ENCODE measurements around the gene PIGV.
"Not testable (repeated sequence)": the region's sequence is repeated elsewhere in the genome, so short reads cannot be mapped to it uniquely, and the experiment has no call there.

DNA sequence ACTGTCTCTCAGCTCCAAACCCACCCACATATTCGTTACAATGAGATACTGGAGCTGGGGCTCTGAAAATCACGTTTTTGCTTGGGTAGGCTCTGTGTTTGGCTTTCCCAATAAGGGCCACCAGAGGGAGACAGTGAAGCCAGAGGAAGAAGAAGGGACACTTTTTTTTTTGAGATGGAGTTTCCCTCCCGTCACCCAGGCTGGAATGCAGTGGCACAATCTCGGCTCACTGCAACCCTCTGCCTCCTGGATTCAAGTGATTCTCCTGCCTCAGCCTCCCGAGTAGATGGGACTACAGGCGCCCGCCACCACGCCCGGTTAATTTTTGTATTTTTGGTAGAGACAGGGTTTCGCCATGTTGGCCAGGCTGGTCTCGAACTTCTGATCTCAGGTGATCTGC is 22.4 kb downstream of the PIGV start:
- not testable (repeated sequence) for TF ChIP-seq ZNF274 (IDR thresholded peaks at IDR 0.05; ENCODE audit: low read depth, low read length); YY1 (IDR thresholded peaks at IDR 0.05; ENCODE audit: insufficient read depth, insufficient read length)

Measured in NT2/D1 (cell line).